K562 (cell line): ENCODE results near the gene RND1. TPM values are rescaled to one million over a fixed set of nuclear protein-coding genes. Genes with fewer than 3 reads are reported as not detected.

ENCODE experiments used
- ATAC-seq: fragments of 200-7000 bp; cut with Tn5 transposase; 3 replicates; pipeline ENCODE4 v1.9.1; 2020; ENCODE audit warnings: moderate library complexity
- Bru-seq: library from RNA; stranded (reverse); fragments of 400-500 nt; gene quantifications from one replicate; lab custom pipeline; 2021; lab: Mats Ljungman, UMichigan
- BruChase-seq, 2 experiments: library from RNA; stranded (reverse); fragments of 400-500 nt; gene quantifications; one replicate each; lab custom pipeline; 2021; lab: Mats Ljungman, UMichigan
- BruUV-seq: library from RNA; stranded (reverse); fragments of 400-500 nt; replicated peaks from 2 replicates; lab custom pipeline; 2021; lab: Mats Ljungman, UMichigan
- CTCF ChIA-PET: fragments of 300-600 bp; formaldehyde crosslinking; extraction: SDS; loops from one replicate; lab custom pipeline; 2021; ENCODE audit warnings: low intra/inter-chr PET ratio; lab: Yijun Ruan, JAX
- POLR2A ChIA-PET: fragments of 300-600, 350-650 bp; sonication (Branson Sonifier 250); formaldehyde crosslinking; extraction: SDS; loops from one replicate; lab custom pipeline; 2021; ENCODE audit warnings: antibody characterized with exemption, inconsistent platforms; lab: Yijun Ruan, JAX
- DNase-seq, 4 experiments: peaks; one replicate each; pipeline versions ENCODE4 v3.0.0 to v3.0.0-alpha.2; 2011 to 2018; ENCODE audit warnings: low spot score in 3 of 4, mixed read lengths in 3 of 4; ENCODE audit errors: extremely low read depth in 1 of 4
- FAIRE-seq: peaks from 2 replicates; lab custom pipeline; 2011; peaks lifted over from hg19 to GRCh38; lab: Jason Lieb, UNC
- H2AFZ ChIP-seq: 2 replicates; pipeline ENCODE4 v1.6.0; 2011; ENCODE audit warnings: low read depth, low read length, control low read depth, inconsistent platforms
- H3K27ac ChIP-seq: fragments of 200-600 bp; 3 replicates; pipeline ENCODE4 v1.8.0; 2011; ENCODE audit warnings: low read depth, mild to moderate bottlenecking, control low read depth, inconsistent platforms, low read length, moderate library complexity, mixed read lengths; ENCODE audit errors: extremely low read depth
- H3K27me3 ChIP-seq, 2 experiments: fragments of 300-600 bp in 1 of 2; 2 replicates in 1 of 2; 3 replicates in 1 of 2; pipeline versions ENCODE4 v1.6.0 to v1.8.0; 2011; ENCODE audit warnings: inconsistent platforms in 2 of 2, low read length in 2 of 2, mild to moderate bottlenecking in 1 of 2, mixed read lengths in 1 of 2, moderate library complexity in 1 of 2; ENCODE audit not compliant: control insufficient read depth in 2 of 2, insufficient read depth in 2 of 2
- H3K36me3 ChIP-seq: fragments of 300-600 bp; 3 replicates; pipeline ENCODE4 v1.8.0; 2011; ENCODE audit warnings: mild to moderate bottlenecking, low read length, inconsistent platforms; ENCODE audit not compliant: control insufficient read depth, insufficient read depth
- H3K4me1 ChIP-seq, 2 experiments: fragments of 200-600 bp in 1 of 2; replicated peaks in 1 of 2; 2 replicates in 1 of 2; 3 replicates in 1 of 2; pipeline versions ENCODE4 v1.5.1 to v1.8.0; 2011; ENCODE audit warnings: inconsistent platforms in 2 of 2, low read length in 2 of 2, mild to moderate bottlenecking in 1 of 2, mixed read lengths in 1 of 2, moderate library complexity in 1 of 2; ENCODE audit not compliant: control insufficient read depth in 2 of 2, insufficient read depth in 2 of 2
- H3K4me2 ChIP-seq: 2 replicates; pipeline ENCODE4 v1.6.1; 2011; ENCODE audit warnings: low read length, control low read depth, inconsistent platforms, mixed read lengths; ENCODE audit not compliant: insufficient read depth
- H3K4me3 ChIP-seq: fragments of 200-600 bp; sonication (generic), shearing (Covaris generic); 2 replicates; pipeline ENCODE4 v1.5.1; 2016; ENCODE audit warnings: control low read depth, inconsistent platforms
- H3K79me2 ChIP-seq: fragments of 200-600 bp; 3 replicates; pipeline ENCODE4 v1.8.0; 2011; ENCODE audit warnings: low read length, inconsistent platforms; ENCODE audit not compliant: control insufficient read depth, insufficient read depth
- H3K9ac ChIP-seq, 2 experiments: 2 replicates each; pipeline versions ENCODE4 v1.6.0 to v1.6.1; 2011; ENCODE audit warnings: low read depth in 2 of 2, low read length in 2 of 2, control low read depth in 1 of 2, inconsistent platforms in 1 of 2, mild to moderate bottlenecking in 1 of 2, mixed read lengths in 1 of 2; ENCODE audit not compliant: insufficient read depth in 1 of 2
- H3K9me1 ChIP-seq: one replicate; pipeline ENCODE4 v1.6.0; 2011; ENCODE audit warnings: inconsistent platforms, mild to moderate bottlenecking, low read length, moderate library complexity; ENCODE audit not compliant: control insufficient read depth, insufficient read depth
- H3K9me3 ChIP-seq: replicated peaks from 2 replicates; pipeline ENCODE4 v1.5.1; 2011; ENCODE audit warnings: low read depth, low read length, inconsistent platforms; ENCODE audit not compliant: control insufficient read depth, insufficient read depth
- H4K20me1 ChIP-seq: replicated peaks from 2 replicates; pipeline ENCODE4 v1.6.1; 2011; ENCODE audit warnings: low read length, inconsistent platforms, mixed read lengths; ENCODE audit not compliant: control insufficient read depth, insufficient read depth
- ATF7 ChIP-seq: fragments of 450-650 bp; IDR thresholded peaks from 2 replicates; pipeline ENCODE4 v1.7.1; 2014; ENCODE audit warnings: mild to moderate bottlenecking, moderate library complexity
- CHD2 ChIP-seq: IDR thresholded peaks from 2 replicates; pipeline ENCODE4 v1.6.1; 2011; ENCODE audit warnings: low read depth, low read length
- E2F6 ChIP-seq, 2 experiments: IDR thresholded peaks; 2 replicates each; pipeline ENCODE4 v1.6.1; 2011; ENCODE audit warnings: borderline replicate concordance in 1 of 2, control low read depth in 1 of 2, low read depth in 1 of 2, low read length in 1 of 2, mild to moderate bottlenecking in 1 of 2, mixed read lengths in 1 of 2, moderate library complexity in 1 of 2; ENCODE audit not compliant: insufficient read depth in 1 of 2, insufficient read length in 1 of 2, poor library complexity in 1 of 2, severe bottlenecking in 1 of 2; ENCODE audit errors: extremely low read depth in 1 of 2
- FOS ChIP-seq: IDR thresholded peaks from 3 replicates; pipeline ENCODE4 v1.6.1; 2011; ENCODE audit not compliant: insufficient read length; ENCODE audit errors: extremely low read depth
- L3MBTL2 ChIP-seq: fragments of 450-650 bp; IDR thresholded peaks from 2 replicates; pipeline ENCODE4 v1.6.1; 2016; ENCODE audit warnings: mild to moderate bottlenecking, moderate library complexity
- MAFF ChIP-seq: IDR thresholded peaks from 2 replicates; pipeline ENCODE4 v1.6.1; 2012; ENCODE audit warnings: low read length, improper control_type of control experiment
- MEIS2 ChIP-seq: fragments of 450-650 bp; IDR thresholded peaks from 2 replicates; pipeline ENCODE4 v1.6.1; 2014; ENCODE audit warnings: mild to moderate bottlenecking; ENCODE audit not compliant: partially characterized antibody
- MITF ChIP-seq: IDR thresholded peaks from 2 replicates; pipeline ENCODE4 v1.6.1; 2014; ENCODE audit warnings: antibody characterized with exemption
- NFYB ChIP-seq: IDR thresholded peaks from 2 replicates; pipeline ENCODE4 v1.6.1; 2011; ENCODE audit warnings: mild to moderate bottlenecking, moderate library complexity; ENCODE audit not compliant: insufficient read length; ENCODE audit errors: extremely low read depth
- POLR2AphosphoS5 ChIP-seq: IDR thresholded peaks from 2 replicates; pipeline ENCODE4 v1.6.1; 2011; ENCODE audit warnings: mild to moderate bottlenecking, low read depth, low read length, moderate library complexity; ENCODE audit not compliant: control insufficient read depth, insufficient read depth
- RB1 ChIP-seq: fragments of 450-650 bp; IDR thresholded peaks from 2 replicates; pipeline ENCODE4 v1.6.1; 2017; ENCODE audit warnings: low read depth, mild to moderate bottlenecking
- RBFOX2 ChIP-seq: fragments of 200-400 bp; formaldehyde crosslinking; IDR thresholded peaks from 2 replicates; pipeline ENCODE4 v1.6.1; 2017; ENCODE audit warnings: low read depth, mild to moderate bottlenecking, low read length, moderate library complexity
- RBM25 ChIP-seq: fragments of 200-400 bp; formaldehyde crosslinking; IDR thresholded peaks from 2 replicates; pipeline ENCODE4 v1.6.1; 2018; ENCODE audit warnings: low read length, low read depth, moderate library complexity; ENCODE audit not compliant: severe bottlenecking
- SMARCA4 ChIP-seq: fragments of 450-650 bp; IDR thresholded peaks from 2 replicates; pipeline ENCODE4 v1.6.1; 2016
- ZNF347 ChIP-seq: fragments of 450-650 bp; formaldehyde crosslinking; IDR thresholded peaks from 2 replicates; pipeline ENCODE4 v1.4.0; 2020; ENCODE audit warnings: low read depth, mild to moderate bottlenecking, moderate library complexity
- WGBS: fragments of 100-300 bp; shearing (Covaris generic); methylation state at CpG from one replicate; pipeline ENCODE4 v1.1.6; 2016; ENCODE audit warnings: low coverage, mixed read lengths; ENCODE audit not compliant: insufficient coverage; ENCODE audit errors: missing lambda C conversion rate; 5-methylcytosine and 5-hydroxymethylcytosine counted together
- in situ Hi-C: fragments of 300-500 bp; cut with MboI; formaldehyde crosslinking; loops from 4 replicates; pipeline ENCODE4 v1.15.0; 2018; ENCODE audit warnings: inconsistent platforms, mixed read lengths
- intact Hi-C: fragments of 100-400 bp; cut with micrococcal nuclease; formaldehyde crosslinking; loops from 2 replicates; pipeline ENCODE4 v1.14.2; 2022
- long read RNA-seq, 3 experiments: library from polyadenylated mRNA in 2 of 3; library from RNA in 1 of 3; unstranded in 2 of 3; stranded (forward) in 1 of 3; transcript quantifications; one replicate each; pipeline ENCODE4 v2.0.0, GENCODE V29; 2019 to 2022
- polyA minus RNA-seq, 3 experiments: library from RNA; depleted of rRNA, polyadenylated mRNA; stranded (reverse); fragments of >200 nt; gene quantifications; 2 replicates each; pipeline ENCODE4 v1.2.3, GENCODE V29; 2011
- polyA plus RNA-seq, 8 experiments: library from polyadenylated mRNA; depleted of rRNA in 4 of 8; stranded (reverse) in 5 of 8; unstranded in 3 of 8; fragments of >200 nt; fragmentation: Nextera tagmentation in 2 of 8; fragmentation: Illumina TruSeq in 1 of 8; extraction: Ambion mirVana in 2 of 8; extraction: Trizol in 1 of 8; gene quantifications; 2 replicates each; pipeline versions ENCODE4 v1.2.1 to v1.2.3, GENCODE V29; 2011 to 2014; ENCODE audit warnings: inconsistent platforms in 1 of 8, missing spikeins in 1 of 8
- total RNA-seq, 7 experiments: library from RNA; depleted of rRNA in 6 of 7; stranded (reverse); fragments of >200 nt in 6 of 7; fragmentation: Illumina TruSeq in 2 of 7; extraction: Trizol in 2 of 7; gene quantifications; 2 replicates each; pipeline versions ENCODE4 v1.2.1 to v1.2.3, GENCODE V29; 2011 to 2021; ENCODE audit warnings: low replicate concordance in 1 of 7

Gene RND1
- total RNA-seq (2011; cell fraction: chromatin; rRNA removed; ENCODE audit: low replicate concordance): 0.79 and 2.5 TPM in 2 replicates
- 1.6 and 2.5 TPM in 2 replicates for total RNA-seq (2011; cell fraction: nucleolus; rRNA removed)
- 1.1 and 2.4 TPM in 2 replicates for total RNA-seq (2011; cell fraction: nucleoplasm; rRNA removed)
- 0.33 and 0.73 TPM in 2 replicates for total RNA-seq (2014; rRNA removed)
- total RNA-seq (2014; rRNA removed; fragmentation: Illumina TruSeq; extraction: Trizol): 0.06 and 0.22 TPM in 2 replicates
- total RNA-seq (2015; rRNA removed; fragmentation: Illumina TruSeq; extraction: Trizol): 0.18 and 0.23 TPM in 2 replicates
- 0.36 and 0.78 TPM in 2 replicates for total RNA-seq (2021)
- 0.56 and 0.58 TPM in 2 replicates for polyA plus RNA-seq (2011; rRNA removed)
- 0.37 and 0.46 TPM in 2 replicates for polyA plus RNA-seq (2011; cell fraction: cytosol; rRNA removed)
- 0.79 and 1.0 TPM in 2 replicates for polyA plus RNA-seq (2011; cell fraction: nucleus; rRNA removed)
- polyA plus RNA-seq (2012): 0.49 and 0.80 TPM in 2 replicates
- 0.48 and 0.58 TPM in 2 replicates for polyA plus RNA-seq (2014; fragmentation: Illumina TruSeq; extraction: Trizol)
- polyA plus RNA-seq (2014; fragmentation: Nextera tagmentation; extraction: Ambion mirVana): not detected
- polyA plus RNA-seq (2014; rRNA removed): 0.60 TPM in 1 of 2 replicates, not detected in the other
- 0.63 and 0.77 TPM in 2 replicates for polyA minus RNA-seq (2011; rRNA and poly(A)+ RNA removed)
- polyA minus RNA-seq (2011; cell fraction: cytosol; rRNA and poly(A)+ RNA removed): 1.7 TPM in 1 of 2 replicates, not detected in the other
- 0.67 and 1.6 TPM in 2 replicates for polyA minus RNA-seq (2011; cell fraction: nucleus; rRNA and poly(A)+ RNA removed)
- Bru-seq, nascent RNA: percentile 43 among the genes with signal in this experiment
- BruChase-seq, experiment 1, labeled RNA remaining after a 2-hour chase: percentile 37 among the genes with signal in this experiment
- BruChase-seq, experiment 2, labeled RNA remaining after a 6-hour chase: percentile 37 among the genes with signal in this experiment
- long read RNA-seq, experiment 1, partial matches to known transcripts: 0 of 1 reads
- long read RNA-seq, experiment 1, other reads (novel, unspliced or antisense): 0 of 1 reads
- long read RNA-seq, experiment 2: 0 reads
- long read RNA-seq, experiment 3: 0 reads

GRCh38 chr12:48865281-48866051, at the start of gene RND1:
TSS of gene RND1 (minus strand) at chr12:48865870. CDS start at chr12:48865767, 103 bp downstream.
- Histone ChIP-seq H3K9ac (peak within 1 kb of the TSS; percentile 20 to 84), H2AFZ (peak within 1 kb of the TSS; percentile 96)
- ATAC-seq: peak; percentile 98
- no peak for TF ChIP-seq MITF
- TF ChIP-seq ATF7: peak; percentile 45
- TF ChIP-seq NFYB: peak; percentile 98
- TF ChIP-seq ZNF347 (CRISPR knock-in tag): no peak
- peak; percentile 22 for TF ChIP-seq MEIS2
- no peak for TF ChIP-seq SMARCA4
- TF ChIP-seq MAFF: peak; percentile 26; the same call in 1 of the 2 replicates
- peak; percentile 84 for TF ChIP-seq RBFOX2
- TF ChIP-seq FOS: peak; percentile 95
- peak; percentile 70 to 73 for TF ChIP-seq E2F6 (IDR thresholded peaks at IDR 0.05; ENCODE audit: borderline replicate concordance in 1 of 2, extremely low read depth in 1 of 2, insufficient read depth in 1 of 2, insufficient read length in 1 of 2, low read depth in 1 of 2, low read length in 1 of 2, poor library complexity in 1 of 2, severe bottlenecking in 1 of 2)
- peak; percentile 91 for TF ChIP-seq RBM25
- 0 out of 2 replicates have a peak, but pooled peaks have one; percentile 40 for TF ChIP-seq RB1
- peak; percentile 66 for TF ChIP-seq CHD2
- TF ChIP-seq POLR2AphosphoS5: peak; percentile 54; the same call in 1 of the 2 replicates
- TF ChIP-seq L3MBTL2: peak; percentile 78

More at GRCh38 chr12:48865281-48866051, at the start of gene RND1:
- Histone ChIP-seq H4K20me1 (0 out of 2 replicates have a peak, but pooled peaks cover 4% of the 10 kb centered on the region), H3K4me2 (peak within 1 kb of the TSS; percentile 85), H3K79me2 (no peaks in the 10 kb centered on the region), H3K9me3 (no peaks in the 10 kb centered on the region), H3K4me3 (peak within 1 kb of the TSS; percentile 39), H3K27ac (peak within 1 kb of the TSS; percentile 37; the same call in 2 of the 3 replicates), H3K9me1 (no peaks in the 10 kb centered on the region), H3K36me3 (no peaks in the 10 kb centered on the region), H3K27me3 (peaks cover 27 to 34% of the 10 kb centered on the region in 2 experiments), H3K4me1 (peaks cover 7 to 8% of the 10 kb centered on the region in 2 experiments; a peak in 3 of 5 replicates)
- 6% methylated on average over 26 of the region's 32 CpGs for WGBS
- DNase-seq (peak; percentile 92 to 95 (median 94)), FAIRE-seq (peak; percentile 99)
- intact Hi-C loops (no loop called here), in situ Hi-C loops (no loop called here)
- TSS peak; percentile 72 for BruUV-seq
- CTCF ChIA-PET: no interaction called here
- POLR2A ChIA-PET: interaction anchor here (0.6 to 4.9 kb wide), 11 partner anchors 10 to 227 kb away, joined by 3 to 25 read pairs (median 5); partner anchors contain the start of gene DDX23
